NCI-H82 treated with DMSO at 0.1 percent for 48 hours (cell line): ENCODE data around the gene ATXN2.

Experiments
- DNase-seq: peaks from one replicate; lab custom pipeline; 2025; ENCODE audit not compliant: unreplicated experiment; lab: John Stamatoyannopoulos, UW

Gene ATXN2

GRCh38 chr12:111438481-111438880 lies 160.6 kb downstream of the ATXN2 start:
- no peak for DNase-seq

- no peak for DNase-seq
Measured at GRCh38 chr12:111437816-111438454, 161.2 kb downstream of the ATXN2 start.

GRCh38 chr12:111436811-111437210 lies 162.3 kb downstream of the ATXN2 start:
- DNase-seq = no peak

DNA sequence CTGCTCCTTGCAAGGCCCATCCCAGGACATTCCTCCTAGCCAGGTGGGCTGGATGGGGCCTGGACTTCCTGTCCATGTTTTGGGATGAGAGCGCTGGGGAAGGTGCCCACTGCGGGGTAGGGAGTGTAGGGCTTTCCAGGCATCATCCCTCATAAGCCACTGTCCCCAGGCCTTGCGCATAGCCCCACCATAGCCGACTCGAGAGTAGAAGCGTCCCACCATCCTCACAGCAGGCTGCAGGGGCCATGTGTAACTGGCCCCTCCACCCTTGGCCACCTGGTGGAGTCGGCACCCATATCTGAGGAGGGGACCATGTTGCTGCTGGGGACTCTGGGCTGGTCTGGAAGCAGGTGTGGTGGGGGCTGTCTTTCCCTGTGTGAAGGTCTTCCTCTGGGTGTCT lies 162.8 kb downstream of the ATXN2 start:
- DNase-seq = no peak

DNA sequence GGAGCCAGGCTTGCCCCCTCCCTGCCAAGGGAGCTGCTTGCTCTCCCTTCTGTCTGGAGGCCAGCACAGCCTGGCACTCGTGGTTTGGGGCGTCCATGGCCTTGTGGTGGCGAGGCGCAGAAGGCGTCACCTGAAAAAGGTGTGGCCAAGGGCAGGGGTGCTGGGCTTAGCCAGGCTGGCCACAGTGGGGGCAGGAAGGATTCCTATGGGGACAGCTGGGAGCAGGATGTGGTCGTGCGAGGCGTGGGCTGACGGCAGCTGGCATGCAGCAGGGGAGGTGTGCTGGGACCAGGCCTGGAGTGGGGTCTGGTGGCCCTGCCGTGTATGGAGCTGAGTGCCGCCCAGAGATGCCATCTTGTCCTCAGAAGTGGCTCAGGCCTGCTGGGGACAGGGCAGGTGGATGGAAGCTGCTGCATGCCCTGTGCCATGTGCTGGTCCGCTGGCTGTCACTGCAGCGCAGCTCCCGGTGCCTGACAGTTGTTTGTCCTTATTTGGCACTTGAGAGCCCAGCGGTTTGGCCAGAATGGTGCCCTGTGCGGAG lies 163.4 kb downstream of the ATXN2 start:
- DNase-seq = no peak

GRCh38 chr12:111434680-111435338 lies 164.3 kb downstream of the ATXN2 start:
- no peak for DNase-seq

- DNase-seq = no peak
Measured at GRCh38 chr12:111434049-111434448, 165.1 kb downstream of the ATXN2 start.

GRCh38 chr12:111431772-111432171 lies 167.3 kb downstream of the ATXN2 start:
- DNase-seq = no peak

DNA sequence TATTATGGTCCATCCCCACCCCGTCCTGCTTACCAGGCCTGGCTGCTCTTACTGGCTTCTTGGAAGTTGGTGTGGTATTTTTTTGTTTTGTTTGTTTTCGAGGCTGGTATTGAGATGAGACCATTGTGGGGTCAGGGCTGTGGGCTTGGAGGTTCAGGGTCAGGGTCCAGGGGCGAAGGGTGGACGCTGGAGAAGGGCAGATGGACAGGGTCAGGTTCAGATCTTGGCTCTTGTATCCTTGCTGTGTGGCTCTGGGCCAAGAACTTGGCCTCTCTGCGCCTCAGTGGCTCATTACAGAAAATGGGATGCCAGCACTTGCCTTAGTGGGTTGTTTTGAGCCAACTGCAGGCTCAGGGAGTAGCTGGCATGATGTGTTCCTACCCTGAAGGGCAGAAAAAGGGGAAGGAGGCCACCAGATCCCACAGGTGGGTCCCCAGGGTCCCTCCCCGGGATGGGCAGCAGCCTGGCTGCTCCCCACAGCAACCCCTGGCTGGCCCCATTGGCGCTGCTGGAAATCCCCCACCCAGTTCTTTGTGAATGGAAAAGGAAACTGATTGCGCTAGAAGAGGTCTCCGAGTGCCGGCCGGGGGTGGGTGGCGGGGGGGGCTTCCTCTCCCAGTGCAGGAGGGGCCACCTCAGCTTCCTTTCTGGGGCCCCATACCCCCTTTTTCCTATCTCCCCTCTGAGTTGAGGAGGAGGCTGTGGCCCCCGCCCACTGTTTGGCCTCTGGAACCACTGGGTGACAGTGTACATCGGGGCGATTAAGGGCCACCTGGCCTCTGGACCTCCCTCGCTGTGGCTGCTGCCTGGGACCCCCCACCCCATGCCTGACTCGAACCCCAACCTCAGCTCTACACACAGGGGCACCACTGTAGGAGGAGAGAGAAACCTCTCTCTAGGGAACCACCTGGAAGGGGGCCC lies 168.4 kb downstream of the ATXN2 start:
- DNase-seq = no peak

DNA sequence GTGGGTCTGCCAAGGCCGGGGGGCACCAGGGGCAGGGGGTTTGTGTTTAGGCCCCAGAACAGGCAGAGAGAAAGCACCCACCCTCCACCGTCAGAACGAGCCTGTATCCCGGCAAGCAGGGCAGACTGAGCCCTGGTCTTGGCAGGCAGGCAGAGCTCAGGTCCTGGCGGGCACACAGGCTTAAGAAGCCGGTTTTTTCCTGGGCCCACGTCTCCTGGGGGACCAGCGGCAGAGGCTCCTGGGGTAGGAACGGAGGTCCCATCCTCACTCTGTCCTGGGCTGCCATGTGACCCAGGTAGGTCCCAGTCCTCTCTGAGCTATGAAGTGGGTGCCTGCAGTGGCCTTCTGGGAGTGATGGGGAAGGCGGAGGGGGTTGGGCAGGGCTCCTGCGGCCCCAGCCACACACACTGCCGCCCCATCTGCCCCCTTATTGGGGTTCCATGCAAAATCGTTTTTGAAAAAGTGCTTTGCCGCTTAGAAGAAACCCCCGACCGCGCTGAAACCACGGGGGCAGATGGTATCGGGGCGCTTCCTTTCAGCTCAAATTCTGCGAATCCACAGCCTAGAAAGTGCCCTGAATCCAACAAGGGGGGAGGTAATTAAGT lies 169.2 kb downstream of the ATXN2 start:
- DNase-seq = no peak

DNA sequence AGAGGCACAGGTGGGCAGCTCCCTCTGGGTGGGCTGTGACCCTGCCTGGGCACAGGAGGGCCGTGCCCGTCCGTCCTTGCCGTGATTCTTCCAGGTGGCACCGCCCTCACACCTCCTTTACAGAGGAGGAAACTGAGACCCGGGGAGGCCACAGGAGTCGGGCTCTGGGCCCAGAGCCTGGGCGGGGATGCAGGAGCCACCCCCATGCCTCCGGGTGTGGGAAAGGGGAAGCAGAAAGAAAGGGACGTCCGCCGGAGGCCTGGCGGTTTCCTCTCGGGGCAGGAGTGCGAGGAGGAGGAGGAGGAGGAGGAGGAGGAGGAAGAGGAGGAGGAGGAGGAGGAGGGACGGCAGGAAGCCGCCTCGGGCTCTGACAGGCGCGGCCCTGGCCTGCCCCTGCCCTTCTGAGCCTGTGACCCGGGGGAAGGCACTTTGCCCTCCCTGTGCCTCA lies 170.4 kb downstream of the ATXN2 start:
- DNase-seq = no peak

DNA sequence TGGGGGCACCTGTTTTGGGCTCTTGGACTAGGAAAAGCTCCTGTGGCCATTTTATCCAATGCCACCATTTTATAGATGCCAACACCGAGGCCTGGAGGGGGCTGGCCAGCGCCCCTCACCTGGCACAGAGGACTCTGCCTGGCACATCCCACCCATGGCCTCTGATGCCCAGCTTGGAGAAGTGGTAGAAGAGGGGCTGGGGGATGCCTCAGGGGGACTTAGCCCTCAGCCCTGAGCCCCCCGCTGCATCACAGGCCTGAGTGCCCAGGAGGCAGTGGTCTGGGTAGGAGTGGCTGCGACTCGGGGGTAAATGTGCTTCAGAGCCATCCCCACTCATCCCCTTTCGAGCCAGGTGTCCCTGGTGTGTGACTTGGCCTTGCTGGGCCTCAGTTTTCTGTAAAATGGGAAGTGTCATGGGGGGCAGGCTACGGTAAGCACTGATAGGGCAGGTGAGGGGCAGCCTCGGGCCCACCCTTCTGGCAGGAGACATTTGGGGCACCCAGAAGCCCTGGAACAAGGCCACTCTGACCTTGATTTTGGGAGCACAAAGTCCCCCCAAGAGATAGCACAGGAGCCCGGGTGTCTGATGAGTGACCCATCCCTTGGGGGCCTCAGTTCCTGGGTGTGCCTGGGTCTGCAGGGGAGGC lies 170.9 kb downstream of the ATXN2 start:
- no peak for DNase-seq

DNA sequence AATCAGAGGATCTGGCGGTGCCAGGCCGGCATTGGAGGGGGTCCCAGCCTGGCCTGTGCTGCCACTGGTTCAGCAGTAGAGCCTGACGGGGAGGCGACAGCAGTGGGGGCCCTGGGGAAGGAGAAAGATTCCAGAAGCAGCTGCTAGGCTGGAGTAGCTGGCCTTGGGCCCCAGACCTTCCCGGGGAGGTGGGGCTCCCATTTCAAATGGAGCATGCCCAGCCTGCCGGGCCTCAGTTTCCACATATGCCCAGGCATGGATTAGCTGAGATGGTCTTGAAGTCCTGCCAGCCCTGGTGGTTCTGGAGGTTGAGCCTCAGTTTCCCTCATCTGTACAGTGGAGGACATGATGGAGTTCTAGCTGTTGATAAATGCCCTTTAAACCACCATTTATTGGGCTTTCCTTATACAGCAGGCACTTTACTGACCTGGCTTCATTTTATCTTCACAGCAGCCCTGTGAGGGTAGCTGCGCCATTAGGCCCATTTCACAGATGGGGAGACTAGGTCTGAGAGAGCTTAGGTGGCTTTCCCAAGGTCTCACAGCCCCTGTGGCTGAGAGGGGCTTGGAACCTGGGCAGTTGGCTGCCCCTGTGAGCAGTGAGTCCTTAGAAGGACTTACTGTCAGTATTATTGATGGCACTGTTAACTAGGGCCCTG lies 171.6 kb downstream of the ATXN2 start:
- no peak for DNase-seq

- DNase-seq = no peak
Measured at GRCh38 chr12:111426344-111427185, 172.6 kb downstream of the ATXN2 start.

- DNase-seq = no peak
Measured at GRCh38 chr12:111425655-111426054, 173.5 kb downstream of the ATXN2 start.

DNA sequence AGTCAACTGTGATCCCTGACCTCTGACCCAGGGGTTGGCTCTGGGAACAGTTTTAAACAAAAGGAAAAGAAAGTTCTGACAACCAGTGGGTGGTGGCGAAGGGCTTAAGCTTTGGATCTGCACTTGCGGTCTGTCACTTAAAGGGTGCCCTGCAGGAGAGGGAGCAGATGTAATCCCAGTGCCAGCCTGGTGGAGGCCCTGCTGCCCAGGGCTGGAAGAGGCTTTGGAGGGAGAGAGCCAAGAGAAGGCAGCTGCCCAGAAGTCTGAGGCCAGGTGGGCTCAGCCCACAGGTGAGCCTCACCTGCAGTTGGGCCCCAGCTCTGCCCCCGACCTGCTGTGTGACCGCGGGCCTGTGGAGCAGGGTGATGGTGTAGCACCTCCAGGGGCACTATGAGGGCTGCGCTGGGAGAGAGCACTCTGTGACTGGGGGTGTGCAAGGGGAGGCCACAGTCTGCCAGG lies 174.3 kb downstream of the ATXN2 start:
- no peak for DNase-seq

DNA sequence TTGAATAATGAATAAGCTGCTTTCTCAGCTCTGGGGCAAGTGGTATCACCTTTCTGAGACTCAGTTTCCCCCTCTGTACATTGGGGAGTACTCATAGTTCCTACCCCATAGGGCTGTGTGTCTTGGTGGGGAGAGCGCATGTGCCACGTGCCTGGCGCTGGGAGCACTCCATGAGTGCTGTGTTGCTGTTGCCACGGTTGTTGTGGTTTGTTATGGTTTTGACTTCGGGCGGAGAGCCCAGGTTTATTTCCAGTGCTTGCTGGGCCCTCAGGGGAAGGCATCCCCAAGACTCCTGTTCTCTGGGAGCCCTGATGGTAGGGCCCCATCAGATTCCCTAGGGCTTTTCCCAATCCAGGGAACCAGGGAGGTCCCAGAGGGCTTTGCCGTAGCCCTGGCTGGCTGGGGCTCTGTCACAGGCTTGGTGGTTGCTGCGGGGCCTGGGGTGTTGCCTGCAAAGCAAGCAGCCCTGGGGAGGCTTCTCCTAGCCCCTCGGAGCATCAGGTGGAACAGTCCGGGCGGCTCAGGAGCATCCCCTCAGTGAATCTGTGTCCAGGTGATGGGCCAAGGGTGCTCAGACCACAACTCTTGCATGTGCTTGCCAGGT lies 174.8 kb downstream of the ATXN2 start:
- DNase-seq = no peak

DNA sequence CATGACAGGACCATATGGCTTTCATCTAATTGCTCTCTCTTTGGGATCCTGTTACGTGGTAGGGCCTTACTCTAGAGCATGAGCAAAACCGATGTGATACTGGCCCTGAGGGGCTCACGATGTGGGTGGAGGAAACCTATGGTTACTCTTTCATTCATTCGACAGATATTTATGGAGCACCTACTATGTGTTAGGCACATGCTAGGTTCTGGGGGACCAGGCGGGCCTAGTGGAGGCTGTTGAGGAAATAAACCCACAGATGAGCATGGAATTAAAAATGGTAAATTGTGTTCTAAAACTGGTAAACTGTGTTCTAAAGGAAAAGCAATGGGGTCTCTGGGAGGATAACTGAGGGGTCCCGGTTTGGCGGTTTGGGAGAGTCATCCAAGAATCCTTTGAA lies 178.6 kb downstream of the ATXN2 start:
- no peak for DNase-seq

DNA sequence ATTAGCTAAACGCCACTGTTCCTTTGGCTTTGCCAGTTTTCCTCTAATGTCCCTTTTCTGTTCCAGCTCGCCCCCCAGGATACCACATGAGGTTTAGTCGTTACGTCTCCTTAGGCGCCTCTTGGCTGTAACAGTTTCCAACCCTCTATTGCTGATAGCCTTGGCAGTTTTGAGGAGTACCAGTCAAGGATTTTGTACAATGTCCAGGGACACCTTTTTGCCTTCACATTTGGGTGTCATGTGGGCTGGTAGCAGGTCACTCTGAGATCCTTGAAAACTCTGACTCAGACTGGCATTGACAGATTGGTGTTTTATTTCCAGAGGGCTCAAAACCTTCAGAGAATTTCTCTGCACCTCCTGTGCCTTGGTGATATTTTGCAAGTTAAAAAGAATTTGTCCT lies 179.3 kb downstream of the ATXN2 start:
- no peak for DNase-seq
